ENCODE measurements around the gene EPO.

DNA sequence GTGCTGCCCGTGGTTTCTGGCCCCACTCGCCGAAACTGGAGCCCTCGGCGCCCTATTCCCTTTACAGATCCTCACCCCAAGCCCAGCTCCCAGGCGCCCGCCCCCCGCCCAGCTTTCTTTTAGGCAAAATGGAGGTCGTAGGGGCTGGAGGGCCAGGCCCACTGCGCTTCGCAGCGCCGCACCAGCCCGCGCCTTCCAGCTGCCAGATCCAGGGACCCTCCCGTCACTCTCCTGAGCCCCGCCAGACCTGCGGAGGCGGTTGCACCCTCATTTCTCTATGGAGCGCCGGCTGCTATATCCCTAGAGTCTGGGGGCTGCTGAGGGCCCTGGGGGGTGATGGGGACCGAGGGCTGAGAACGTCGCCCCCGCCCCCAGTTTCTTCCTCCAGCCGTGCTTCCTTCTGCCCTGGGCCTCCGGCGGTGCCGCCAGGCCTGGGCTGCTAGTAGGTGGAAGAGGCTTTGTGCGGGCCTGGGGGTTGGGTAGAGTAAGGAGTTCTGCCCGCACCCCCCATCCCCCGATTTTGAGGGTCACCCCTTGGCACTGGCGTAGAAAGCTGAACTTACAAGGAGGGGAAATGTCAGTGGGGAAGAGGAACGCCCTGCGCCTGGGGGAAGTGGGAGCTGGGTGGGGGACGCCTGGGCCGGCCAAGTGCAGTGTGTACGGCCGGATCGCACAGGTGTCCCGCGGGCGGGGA, 45.7 kb upstream of the EPO start:
- TF ChIP-seq, protein P1, sequence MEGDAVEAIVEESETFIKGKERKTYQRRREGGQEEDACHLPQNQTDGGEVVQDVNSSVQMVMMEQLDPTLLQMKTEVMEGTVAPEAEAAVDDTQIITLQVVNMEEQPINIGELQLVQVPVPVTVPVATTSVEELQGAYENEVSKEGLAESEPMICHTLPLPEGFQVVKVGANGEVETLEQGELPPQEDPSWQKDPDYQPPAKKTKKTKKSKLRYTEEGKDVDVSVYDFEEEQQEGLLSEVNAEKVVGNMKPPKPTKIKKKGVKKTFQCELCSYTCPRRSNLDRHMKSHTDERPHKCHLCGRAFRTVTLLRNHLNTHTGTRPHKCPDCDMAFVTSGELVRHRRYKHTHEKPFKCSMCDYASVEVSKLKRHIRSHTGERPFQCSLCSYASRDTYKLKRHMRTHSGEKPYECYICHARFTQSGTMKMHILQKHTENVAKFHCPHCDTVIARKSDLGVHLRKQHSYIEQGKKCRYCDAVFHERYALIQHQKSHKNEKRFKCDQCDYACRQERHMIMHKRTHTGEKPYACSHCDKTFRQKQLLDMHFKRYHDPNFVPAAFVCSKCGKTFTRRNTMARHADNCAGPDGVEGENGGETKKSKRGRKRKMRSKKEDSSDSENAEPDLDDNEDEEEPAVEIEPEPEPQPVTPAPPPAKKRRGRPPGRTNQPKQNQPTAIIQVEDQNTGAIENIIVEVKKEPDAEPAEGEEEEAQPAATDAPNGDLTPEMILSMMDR (IDR thresholded peaks at IDR 0.05), result no peak
- no peak for TF ChIP-seq EP300 (IDR thresholded peaks at IDR 0.05)
